GM12878 (cell line): ENCODE measurements around the gene MTCL3.

Experiments used
- ATAC-seq: fragments of 200-7000 bp; cut with Tn5 transposase; 3 replicates; pipeline ENCODE4 v1.9.1; 2020; ENCODE audit warnings: mild to moderate bottlenecking, moderate library complexity
- BruUV-seq: library from RNA; stranded (reverse); fragments of 400-500 nt; replicated peaks from 2 replicates; lab custom pipeline; 2021; lab: Mats Ljungman, UMichigan
- CTCF ChIA-PET: fragments of 300-600 bp; sonication (Branson Sonifier 250); formaldehyde crosslinking; extraction: SDS; loops from one replicate; lab custom pipeline; 2021; ENCODE audit warnings: inconsistent platforms; lab: Yijun Ruan, JAX
- POLR2A ChIA-PET: fragments of 350-600 bp; formaldehyde crosslinking; extraction: SDS; loops from one replicate; lab custom pipeline; 2021; ENCODE audit warnings: inconsistent platforms; lab: Charles Lee
- RAD21 ChIA-PET: fragments of 300-600 bp; sonication (Branson Sonifier 250); formaldehyde crosslinking; loops from one replicate; lab custom pipeline; 2023; ENCODE audit warnings: antibody characterized with exemption; ENCODE audit not compliant: unreplicated experiment; lab: Charles Lee
- SMC1A ChIA-PET: fragments of 300-600 bp; sonication (Branson Sonifier 250); formaldehyde crosslinking; loops from one replicate; lab custom pipeline; 2023; ENCODE audit not compliant: unreplicated experiment, uncharacterized antibody; lab: Charles Lee
- DNase-seq: peaks from one replicate; pipeline ENCODE4 v3.0.0-alpha.2; 2011; ENCODE audit warnings: low read depth, low spot score
- FAIRE-seq: peaks from 3 replicates; lab custom pipeline; 2011; peaks lifted over from hg19 to GRCh38; lab: Jason Lieb, UNC
- H2AFZ ChIP-seq: 2 replicates; pipeline ENCODE4 v1.6.0; 2011; ENCODE audit warnings: low read depth, low read length, control low read depth; ENCODE audit not compliant: control insufficient read depth
- H3K27ac ChIP-seq: 2 replicates; pipeline ENCODE4 v1.5.1; 2011; ENCODE audit warnings: control low read depth; ENCODE audit not compliant: control insufficient read depth, insufficient read depth
- H3K27me3 ChIP-seq, 2 experiments: replicated peaks in 1 of 2; 2 replicates each; pipeline versions ENCODE4 v1.6.0 to v1.6.1; 2011; ENCODE audit warnings: low read length in 1 of 2; ENCODE audit not compliant: control insufficient read depth in 2 of 2, insufficient read depth in 2 of 2
- H3K36me3 ChIP-seq, 2 experiments: 2 replicates each; pipeline ENCODE4 v1.5.1; 2011; ENCODE audit warnings: low read length in 1 of 2; ENCODE audit not compliant: control insufficient read depth in 2 of 2, insufficient read depth in 2 of 2
- H3K4me1 ChIP-seq: 2 replicates; pipeline ENCODE4 v1.6.1; 2011; ENCODE audit warnings: mild to moderate bottlenecking, low read length, moderate library complexity, mixed read lengths; ENCODE audit not compliant: control insufficient read depth, insufficient read depth
- H3K4me2 ChIP-seq: 2 replicates; pipeline ENCODE4 v1.6.0; 2011; ENCODE audit warnings: control low read depth; ENCODE audit not compliant: control insufficient read depth, insufficient read depth
- H3K4me3 ChIP-seq: fragments of 200-600 bp; sonication (generic); 2 replicates; pipeline ENCODE4 v1.5.1; 2016
- H3K79me2 ChIP-seq: 2 replicates; pipeline ENCODE4 v1.6.0; 2011; ENCODE audit warnings: low read length; ENCODE audit not compliant: control insufficient read depth, insufficient read depth
- H3K9ac ChIP-seq: 2 replicates; pipeline ENCODE4 v1.8.0; 2011; ENCODE audit warnings: low read length, control low read depth, mixed read lengths; ENCODE audit not compliant: control insufficient read depth, insufficient read depth
- H3K9me3 ChIP-seq: replicated peaks from 3 replicates; pipeline ENCODE4 v1.5.1; 2011; ENCODE audit warnings: mild to moderate bottlenecking, low read length; ENCODE audit not compliant: control insufficient read depth, insufficient read depth
- H4K20me1 ChIP-seq: 2 replicates; pipeline ENCODE4 v1.6.0; 2011; ENCODE audit not compliant: control insufficient read depth, insufficient read depth
- BMI1 ChIP-seq: fragments of 450-650 bp; IDR thresholded peaks from 2 replicates; pipeline ENCODE4 v1.6.1; 2016; ENCODE audit warnings: mild to moderate bottlenecking, moderate library complexity, borderline replicate concordance
- CBX3 ChIP-seq: fragments of 200-600 bp; sonication (generic); IDR thresholded peaks from 2 replicates; pipeline ENCODE4 v1.6.1; 2016; ENCODE audit warnings: low read depth, borderline replicate concordance
- CEBPB ChIP-seq, 2 experiments: fragments of 150-350 bp in 1 of 2; IDR thresholded peaks; 2 replicates each; pipeline ENCODE4 v1.6.1; 2012 to 2014; ENCODE audit warnings: low read depth in 2 of 2, low read length in 2 of 2, borderline replicate concordance in 1 of 2, inconsistent platforms in 1 of 2
- EED ChIP-seq: sonication (generic); IDR thresholded peaks from 2 replicates; pipeline ENCODE4 v1.6.1; 2016; ENCODE audit warnings: antibody characterized with exemption, low read depth
- EGR1 ChIP-seq, 2 experiments: IDR thresholded peaks; 1 replicate in 1 of 2; 2 replicates in 1 of 2; pipeline ENCODE4 v1.6.1; 2011 to 2012; ENCODE audit warnings: low read depth in 2 of 2, low read length in 2 of 2, borderline replicate concordance in 1 of 2, mild to moderate bottlenecking in 1 of 2, moderate library complexity in 1 of 2
- EP300 ChIP-seq, 2 experiments: fragments of 150-350 bp in 1 of 2; IDR thresholded peaks; 2 replicates each; pipeline ENCODE4 v1.6.1; 2011 to 2012; ENCODE audit warnings: low read depth in 2 of 2, low read length in 2 of 2, borderline replicate concordance in 1 of 2, improper control_type of control experiment in 1 of 2, inconsistent platforms in 1 of 2; ENCODE audit not compliant: control insufficient read depth in 1 of 2
- FOS ChIP-seq: IDR thresholded peaks from 3 replicates; pipeline ENCODE4 v1.6.1; 2011; ENCODE audit warnings: borderline replicate concordance; ENCODE audit not compliant: insufficient read length; ENCODE audit errors: extremely low read depth
- HDAC2 ChIP-seq: fragments of 200-600 bp; sonication (generic); IDR thresholded peaks from 2 replicates; pipeline ENCODE4 v1.6.1; 2017
- JUNB ChIP-seq: IDR thresholded peaks from 2 replicates; pipeline ENCODE4 v1.6.1; 2016; ENCODE audit warnings: antibody characterized with exemption, mild to moderate bottlenecking
- KAT2A ChIP-seq: conservative IDR thresholded peaks from 2 replicates; pipeline ENCODE4 v1.6.1; 2011; ENCODE audit warnings: low read depth, low read length; ENCODE audit not compliant: control insufficient read depth
- MEF2A ChIP-seq: IDR thresholded peaks from 2 replicates; pipeline ENCODE4 v1.6.1; 2011; ENCODE audit warnings: low read depth, mild to moderate bottlenecking, low read length, moderate library complexity; ENCODE audit not compliant: insufficient read depth
- NBN ChIP-seq: fragments of 450-650 bp; IDR thresholded peaks from 2 replicates; pipeline ENCODE4 v1.6.1; 2016
- SIX5 ChIP-seq: IDR thresholded peaks from 2 replicates; pipeline ENCODE4 v1.6.1; 2011; ENCODE audit warnings: mild to moderate bottlenecking, low read depth, low read length, moderate library complexity; ENCODE audit not compliant: severe bottlenecking
- SMAD1 ChIP-seq: fragments of 450-650 bp; IDR thresholded peaks from 2 replicates; pipeline ENCODE4 v1.6.1; 2018; ENCODE audit warnings: mild to moderate bottlenecking, low read depth; ENCODE audit not compliant: partially characterized antibody
- SP1 ChIP-seq: IDR thresholded peaks from one replicate; pipeline ENCODE4 v1.6.1; 2011; ENCODE audit warnings: low read depth, low read length
- ZZZ3 ChIP-seq: IDR thresholded peaks from 2 replicates; pipeline ENCODE4 v1.6.1; 2011; ENCODE audit warnings: low read depth; ENCODE audit not compliant: control insufficient read depth, insufficient read length
- WGBS: methylation state at CpG from one replicate; pipeline ENCODE4 v1.1.6; 2016; ENCODE audit warnings: low lambda C conversion rate; ENCODE audit not compliant: insufficient replicate concordance, insufficient coverage; ENCODE audit errors: missing lambda C conversion rate; 5-methylcytosine and 5-hydroxymethylcytosine counted together
- in situ Hi-C: fragments of 300-500 bp; cut with MboI; formaldehyde crosslinking; loops from 9 replicates; pipeline ENCODE4 v1.14.3; 2018; ENCODE audit warnings: mixed read lengths
- intact Hi-C: fragments of 100-400 bp; cut with micrococcal nuclease; formaldehyde crosslinking; loops from one replicate; pipeline ENCODE4 v1.14.2; 2022; ENCODE audit not compliant: unreplicated experiment
- TF ChIP-seq, protein P1 (sequence below): fragments of 450-650 bp; IDR thresholded peaks from 2 replicates; pipeline ENCODE4 v1.6.1; 2018; ENCODE audit warnings: mild to moderate bottlenecking, low read depth, moderate library complexity; ENCODE audit not compliant: partially characterized antibody
- TF ChIP-seq, protein P2 (sequence below): fragments of 450-650 bp; IDR thresholded peaks from 2 replicates; pipeline ENCODE4 v1.6.1; 2016; ENCODE audit warnings: mild to moderate bottlenecking

Gene MTCL3

DNA sequence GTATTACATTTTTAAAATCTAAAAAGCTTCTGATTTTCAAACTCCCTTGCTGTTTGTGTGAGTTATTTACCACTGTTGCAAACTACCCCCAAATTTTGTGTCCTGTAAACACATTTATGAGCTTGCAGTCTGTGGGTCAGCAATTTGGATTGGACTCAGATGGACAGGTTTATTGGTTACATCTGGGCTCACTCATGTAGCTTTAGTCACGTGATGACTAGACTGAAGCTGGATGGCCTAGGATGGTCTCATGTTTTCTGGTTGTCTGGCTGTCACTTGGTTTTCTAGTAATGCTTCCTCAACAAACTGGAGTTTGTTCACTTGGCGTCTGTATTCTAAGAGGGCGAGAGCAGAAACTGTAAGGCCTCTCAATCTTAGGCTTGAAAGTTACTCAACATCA, 45.6 kb upstream of the MTCL3 start:
- H3K4me3 ChIP-seq, result no peak overlapping the region
- FAIRE-seq (no peak), ATAC-seq (no peak), DNase-seq (no peak)
- no peak overlapping the region for H3K9ac ChIP-seq
- in situ Hi-C loops, result no loop called here
- no peaks in the 10 kb centered on the region for H3K36me3 ChIP-seq
- TF ChIP-seq NBN (no peak), FOS (no peak), BMI1 (no peak), KAT2A (no peak), SIX5 (no peak), SP1 (no peak), ZZZ3 (no peak), EGR1 (IDR thresholded peaks at IDR 0.05; ENCODE audit: borderline replicate concordance in 1 of 2, low read depth in 2 of 2, low read length in 2 of 2) (no peak), HDAC2 (no peak), CEBPB (IDR thresholded peaks at IDR 0.05; ENCODE audit: borderline replicate concordance in 1 of 2, low read depth in 2 of 2, low read length in 2 of 2) (no peak), JUNB (no peak), EED (no peak), EP300 (IDR thresholded peaks at IDR 0.05; ENCODE audit: borderline replicate concordance in 1 of 2, control insufficient read depth in 1 of 2, low read depth in 2 of 2, low read length in 2 of 2) (no peak), MEF2A (no peak), SMAD1 (no peak), CBX3 (no peak)
- TF ChIP-seq, protein P1, sequence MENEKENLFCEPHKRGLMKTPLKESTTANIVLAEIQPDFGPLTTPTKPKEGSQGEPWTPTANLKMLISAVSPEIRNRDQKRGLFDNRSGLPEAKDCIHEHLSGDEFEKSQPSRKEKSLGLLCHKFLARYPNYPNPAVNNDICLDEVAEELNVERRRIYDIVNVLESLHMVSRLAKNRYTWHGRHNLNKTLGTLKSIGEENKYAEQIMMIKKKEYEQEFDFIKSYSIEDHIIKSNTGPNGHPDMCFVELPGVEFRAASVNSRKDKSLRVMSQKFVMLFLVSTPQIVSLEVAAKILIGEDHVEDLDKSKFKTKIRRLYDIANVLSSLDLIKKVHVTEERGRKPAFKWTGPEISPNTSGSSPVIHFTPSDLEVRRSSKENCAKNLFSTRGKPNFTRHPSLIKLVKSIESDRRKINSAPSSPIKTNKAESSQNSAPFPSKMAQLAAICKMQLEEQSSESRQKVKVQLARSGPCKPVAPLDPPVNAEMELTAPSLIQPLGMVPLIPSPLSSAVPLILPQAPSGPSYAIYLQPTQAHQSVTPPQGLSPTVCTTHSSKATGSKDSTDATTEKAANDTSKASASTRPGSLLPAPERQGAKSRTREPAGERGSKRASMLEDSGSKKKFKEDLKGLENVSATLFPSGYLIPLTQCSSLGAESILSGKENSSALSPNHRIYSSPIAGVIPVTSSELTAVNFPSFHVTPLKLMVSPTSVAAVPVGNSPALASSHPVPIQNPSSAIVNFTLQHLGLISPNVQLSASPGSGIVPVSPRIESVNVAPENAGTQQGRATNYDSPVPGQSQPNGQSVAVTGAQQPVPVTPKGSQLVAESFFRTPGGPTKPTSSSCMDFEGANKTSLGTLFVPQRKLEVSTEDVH, result no peak
- TF ChIP-seq, protein P2, sequence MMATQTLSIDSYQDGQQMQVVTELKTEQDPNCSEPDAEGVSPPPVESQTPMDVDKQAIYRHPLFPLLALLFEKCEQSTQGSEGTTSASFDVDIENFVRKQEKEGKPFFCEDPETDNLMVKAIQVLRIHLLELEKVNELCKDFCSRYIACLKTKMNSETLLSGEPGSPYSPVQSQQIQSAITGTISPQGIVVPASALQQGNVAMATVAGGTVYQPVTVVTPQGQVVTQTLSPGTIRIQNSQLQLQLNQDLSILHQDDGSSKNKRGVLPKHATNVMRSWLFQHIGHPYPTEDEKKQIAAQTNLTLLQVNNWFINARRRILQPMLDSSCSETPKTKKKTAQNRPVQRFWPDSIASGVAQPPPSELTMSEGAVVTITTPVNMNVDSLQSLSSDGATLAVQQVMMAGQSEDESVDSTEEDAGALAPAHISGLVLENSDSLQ, result no peak
- H3K4me2 ChIP-seq, result no peak overlapping the region
- 23% methylated on average over 3 of the region's 3 CpGs for WGBS
- no peaks in the 10 kb centered on the region for H3K4me1 ChIP-seq
- intact Hi-C loops, result no loop called here
- no peaks in the 10 kb centered on the region; the same call in 2 of the 3 replicates for H3K9me3 ChIP-seq
- H3K27me3 ChIP-seq, result no peaks in the 10 kb centered on the region
- H4K20me1 ChIP-seq, result no peaks in the 10 kb centered on the region
- ChIA-PET RAD21 (no interaction called here), SMC1A (interaction anchor here (1.2 kb wide), 1 partner anchor 9 kb away, joined by 3 read pairs; no protein-coding TSS in a partner anchor), CTCF (interaction anchor here (1.1 to 2.1 kb wide), 4 partner anchors 9 to 99 kb away, joined by 3 to 8 read pairs (median 4); no protein-coding TSS in a partner anchor), POLR2A (no interaction called here)
- H3K27ac ChIP-seq, result no peak overlapping the region
- no peaks in the 10 kb centered on the region for H3K79me2 ChIP-seq
- no TSS peak for BruUV-seq
- H2AFZ ChIP-seq, result no peak overlapping the region
